K562 (cell line): ENCODE data around the gene CCDC92. TPM values are rescaled to one million over a fixed set of nuclear protein-coding genes. Genes with fewer than 3 reads are reported as not detected.

Source experiments
- ATAC-seq: fragments of 200-7000 bp; cut with Tn5 transposase; 3 replicates; pipeline ENCODE4 v1.9.1; 2020; ENCODE audit warnings: moderate library complexity
- BruUV-seq: library from RNA; stranded (reverse); fragments of 400-500 nt; replicated peaks from 2 replicates; lab custom pipeline; 2021; lab: Mats Ljungman, UMichigan
- CTCF ChIA-PET: fragments of 300-600 bp; formaldehyde crosslinking; extraction: SDS; loops from one replicate; lab custom pipeline; 2021; ENCODE audit warnings: low intra/inter-chr PET ratio; lab: Yijun Ruan, JAX
- POLR2A ChIA-PET: fragments of 300-600, 350-650 bp; sonication (Branson Sonifier 250); formaldehyde crosslinking; extraction: SDS; loops from one replicate; lab custom pipeline; 2021; ENCODE audit warnings: antibody characterized with exemption, inconsistent platforms; lab: Yijun Ruan, JAX
- DNase-seq, 4 experiments: peaks; one replicate each; pipeline versions ENCODE4 v3.0.0 to v3.0.0-alpha.2; 2011 to 2018; ENCODE audit warnings: low spot score in 3 of 4, mixed read lengths in 3 of 4; ENCODE audit errors: extremely low read depth in 1 of 4
- FAIRE-seq: peaks from 2 replicates; lab custom pipeline; 2011; peaks lifted over from hg19 to GRCh38; lab: Jason Lieb, UNC
- H2AFZ ChIP-seq: 2 replicates; pipeline ENCODE4 v1.6.0; 2011; ENCODE audit warnings: low read depth, low read length, control low read depth, inconsistent platforms
- H3K27ac ChIP-seq: fragments of 200-600 bp; 3 replicates; pipeline ENCODE4 v1.8.0; 2011; ENCODE audit warnings: low read depth, mild to moderate bottlenecking, control low read depth, inconsistent platforms, low read length, moderate library complexity, mixed read lengths; ENCODE audit errors: extremely low read depth
- H3K27me3 ChIP-seq, 2 experiments: fragments of 300-600 bp in 1 of 2; 2 replicates in 1 of 2; 3 replicates in 1 of 2; pipeline versions ENCODE4 v1.6.0 to v1.8.0; 2011; ENCODE audit warnings: inconsistent platforms in 2 of 2, low read length in 2 of 2, mild to moderate bottlenecking in 1 of 2, mixed read lengths in 1 of 2, moderate library complexity in 1 of 2; ENCODE audit not compliant: control insufficient read depth in 2 of 2, insufficient read depth in 2 of 2
- H3K36me3 ChIP-seq: fragments of 300-600 bp; 3 replicates; pipeline ENCODE4 v1.8.0; 2011; ENCODE audit warnings: mild to moderate bottlenecking, low read length, inconsistent platforms; ENCODE audit not compliant: control insufficient read depth, insufficient read depth
- H3K4me1 ChIP-seq, 2 experiments: fragments of 200-600 bp in 1 of 2; replicated peaks in 1 of 2; 2 replicates in 1 of 2; 3 replicates in 1 of 2; pipeline versions ENCODE4 v1.5.1 to v1.8.0; 2011; ENCODE audit warnings: inconsistent platforms in 2 of 2, low read length in 2 of 2, mild to moderate bottlenecking in 1 of 2, mixed read lengths in 1 of 2, moderate library complexity in 1 of 2; ENCODE audit not compliant: control insufficient read depth in 2 of 2, insufficient read depth in 2 of 2
- H3K4me2 ChIP-seq: 2 replicates; pipeline ENCODE4 v1.6.1; 2011; ENCODE audit warnings: low read length, control low read depth, inconsistent platforms, mixed read lengths; ENCODE audit not compliant: insufficient read depth
- H3K4me3 ChIP-seq: fragments of 200-600 bp; sonication (generic), shearing (Covaris generic); 2 replicates; pipeline ENCODE4 v1.5.1; 2016; ENCODE audit warnings: control low read depth, inconsistent platforms
- H3K79me2 ChIP-seq: fragments of 200-600 bp; 3 replicates; pipeline ENCODE4 v1.8.0; 2011; ENCODE audit warnings: low read length, inconsistent platforms; ENCODE audit not compliant: control insufficient read depth, insufficient read depth
- H3K9ac ChIP-seq, 2 experiments: 2 replicates each; pipeline versions ENCODE4 v1.6.0 to v1.6.1; 2011; ENCODE audit warnings: low read depth in 2 of 2, low read length in 2 of 2, control low read depth in 1 of 2, inconsistent platforms in 1 of 2, mild to moderate bottlenecking in 1 of 2, mixed read lengths in 1 of 2; ENCODE audit not compliant: insufficient read depth in 1 of 2
- H3K9me1 ChIP-seq: one replicate; pipeline ENCODE4 v1.6.0; 2011; ENCODE audit warnings: inconsistent platforms, mild to moderate bottlenecking, low read length, moderate library complexity; ENCODE audit not compliant: control insufficient read depth, insufficient read depth
- H3K9me3 ChIP-seq: replicated peaks from 2 replicates; pipeline ENCODE4 v1.5.1; 2011; ENCODE audit warnings: low read depth, low read length, inconsistent platforms; ENCODE audit not compliant: control insufficient read depth, insufficient read depth
- H4K20me1 ChIP-seq: replicated peaks from 2 replicates; pipeline ENCODE4 v1.6.1; 2011; ENCODE audit warnings: low read length, inconsistent platforms, mixed read lengths; ENCODE audit not compliant: control insufficient read depth, insufficient read depth
- CEBPG ChIP-seq, 3 experiments: fragments of 200-800 bp in 1 of 3; sonication (Bioruptor generic) in 1 of 3; sonication (generic) in 1 of 3; formaldehyde crosslinking in 1 of 3; IDR thresholded peaks in 2 of 3; conservative IDR thresholded peaks in 1 of 3; 2 replicates each; pipeline versions ENCODE4 v1.6.1 to v1.8.0; 2016 to 2022; ENCODE audit warnings: missing compliant biosample characterization in 2 of 3, missing genetic modification characterization in 2 of 3, mild to moderate bottlenecking in 1 of 3, missing genetic modification reagents in 1 of 3
- ETV1 ChIP-seq: fragments of 450-650 bp; conservative IDR thresholded peaks from 2 replicates; pipeline ENCODE4 v1.6.1; 2016; ENCODE audit warnings: missing genetic modification characterization, control low read depth, low read depth, missing compliant biosample characterization
- HMBOX1 ChIP-seq: sonication (generic); IDR thresholded peaks from 2 replicates; pipeline ENCODE4 v1.6.1; 2016
- TCF3 ChIP-seq: sonication (generic); formaldehyde crosslinking; IDR thresholded peaks from 2 replicates; pipeline ENCODE4 v1.4.0; 2020; ENCODE audit warnings: mild to moderate bottlenecking, missing genetic modification reagents
- ZFP30 ChIP-seq: fragments of 250-450 bp; sonication (Bioruptor Pico); IDR thresholded peaks from 2 replicates; pipeline ENCODE4 v1.8.0; 2022; ENCODE audit warnings: moderate library complexity, mild to moderate bottlenecking, inconsistent platforms, borderline replicate concordance
- ZNF766 ChIP-seq: fragments of 200-800 bp; sonication (Bioruptor generic); conservative IDR thresholded peaks from 2 replicates; pipeline ENCODE4 v1.6.1; 2016; ENCODE audit warnings: missing genetic modification characterization, missing compliant biosample characterization
- WGBS: fragments of 100-300 bp; shearing (Covaris generic); methylation state at CpG from one replicate; pipeline ENCODE4 v1.1.6; 2016; ENCODE audit warnings: low coverage, mixed read lengths; ENCODE audit not compliant: insufficient coverage; ENCODE audit errors: missing lambda C conversion rate; 5-methylcytosine and 5-hydroxymethylcytosine counted together
- in situ Hi-C: fragments of 300-500 bp; cut with MboI; formaldehyde crosslinking; loops from 4 replicates; pipeline ENCODE4 v1.15.0; 2018; ENCODE audit warnings: inconsistent platforms, mixed read lengths
- intact Hi-C: fragments of 100-400 bp; cut with micrococcal nuclease; formaldehyde crosslinking; loops from 2 replicates; pipeline ENCODE4 v1.14.2; 2022
- polyA plus RNA-seq, 8 experiments: library from polyadenylated mRNA; depleted of rRNA in 4 of 8; stranded (reverse) in 5 of 8; unstranded in 3 of 8; fragments of >200 nt; fragmentation: Nextera tagmentation in 2 of 8; fragmentation: Illumina TruSeq in 1 of 8; extraction: Ambion mirVana in 2 of 8; extraction: Trizol in 1 of 8; gene quantifications; 2 replicates each; pipeline versions ENCODE4 v1.2.1 to v1.2.3, GENCODE V29; 2011 to 2014; ENCODE audit warnings: inconsistent platforms in 1 of 8, missing spikeins in 1 of 8
- total RNA-seq, 7 experiments: library from RNA; depleted of rRNA in 6 of 7; stranded (reverse); fragments of >200 nt in 6 of 7; fragmentation: Illumina TruSeq in 2 of 7; extraction: Trizol in 2 of 7; gene quantifications; 2 replicates each; pipeline versions ENCODE4 v1.2.1 to v1.2.3, GENCODE V29; 2011 to 2021; ENCODE audit warnings: low replicate concordance in 1 of 7
- TF ChIP-seq, protein P1 (sequence below): fragments of 250-450 bp; sonication (Bioruptor Pico); IDR thresholded peaks from 2 replicates; pipeline ENCODE4 v1.5.0; 2021
- TF ChIP-seq, protein P2 (sequence below): fragments of 250-450 bp; sonication (Bioruptor Pico); IDR thresholded peaks from 2 replicates; pipeline ENCODE4 v1.4.0; 2020; ENCODE audit warnings: mild to moderate bottlenecking, moderate library complexity

CCDC92 gene
- total and polyA plus RNA-seq, 9 of the 15 experiments (the other 6 are each of a cell fraction or from before 2014, with no cell fraction given) = 0.27 to 5.9 (median 2.1) TPM

- TF ChIP-seq, protein P1, sequence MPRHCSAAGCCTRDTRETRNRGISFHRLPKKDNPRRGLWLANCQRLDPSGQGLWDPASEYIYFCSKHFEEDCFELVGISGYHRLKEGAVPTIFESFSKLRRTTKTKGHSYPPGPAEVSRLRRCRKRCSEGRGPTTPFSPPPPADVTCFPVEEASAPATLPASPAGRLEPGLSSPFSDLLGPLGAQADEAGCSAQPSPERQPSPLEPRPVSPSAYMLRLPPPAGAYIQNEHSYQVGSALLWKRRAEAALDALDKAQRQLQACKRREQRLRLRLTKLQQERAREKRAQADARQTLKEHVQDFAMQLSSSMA = no peak
Measured at GRCh38 chr12:123991372-123991951, 18.8 kb upstream of the CCDC92 start (continued).

- Histone ChIP-seq H3K27ac (0 out of 3 replicates have a peak overlapping the region, but pooled peaks have one; percentile 5), H3K9ac (no peak overlapping the region), H3K4me1 (peaks cover 0 to 29% of the 10 kb centered on the region in 2 experiments; a peak in 4 of 5 replicates), H2AFZ (no peak overlapping the region), H3K9me3 (no peaks in the 10 kb centered on the region), H3K9me1 (no peaks in the 10 kb centered on the region), H3K4me3 (no peak overlapping the region), H3K79me2 (peaks cover 24% of the 10 kb centered on the region; the same call in 2 of the 3 replicates), H3K4me2 (no peak overlapping the region), H3K27me3 (no peaks in the 10 kb centered on the region), H3K36me3 (peaks cover 63% of the 10 kb centered on the region), H4K20me1 (no peaks in the 10 kb centered on the region)
- FAIRE-seq (peak; percentile 48), ATAC-seq (peak; percentile 63), DNase-seq (no peak)
- CTCF ChIA-PET = no interaction called here
- intact Hi-C loops (no loop called here), in situ Hi-C loops (no loop called here)
- POLR2A ChIA-PET = no interaction called here
- WGBS = 72% methylated on average over 4 of the region's 4 CpGs
- no TSS peak for BruUV-seq
- TF ChIP-seq HMBOX1 (peak; percentile 92), CEBPG (CRISPR knock-in tag; IDR thresholded peaks at IDR 0.05) (no peak), CEBPG (tag; conservative IDR thresholded peaks at IDR 0.05 in 1 of 2, IDR thresholded peaks at IDR 0.05 in 1 of 2) (0 out of 4 replicates have a peak, but pooled peaks of 1 of the 2 experiments have one; percentile 7), TCF3 (CRISPR knock-in tag) (peak; percentile 29; the same call in 1 of the 2 replicates), ZFP30 (CRISPR knock-in tag) (no peak), ZNF766 (CRISPR knock-in tag) (0 out of 2 replicates have a peak, but pooled peaks have one; percentile 16), ETV1 (0 out of 2 replicates have a peak, but pooled peaks have one; percentile 19)
- TF ChIP-seq, protein P2, sequence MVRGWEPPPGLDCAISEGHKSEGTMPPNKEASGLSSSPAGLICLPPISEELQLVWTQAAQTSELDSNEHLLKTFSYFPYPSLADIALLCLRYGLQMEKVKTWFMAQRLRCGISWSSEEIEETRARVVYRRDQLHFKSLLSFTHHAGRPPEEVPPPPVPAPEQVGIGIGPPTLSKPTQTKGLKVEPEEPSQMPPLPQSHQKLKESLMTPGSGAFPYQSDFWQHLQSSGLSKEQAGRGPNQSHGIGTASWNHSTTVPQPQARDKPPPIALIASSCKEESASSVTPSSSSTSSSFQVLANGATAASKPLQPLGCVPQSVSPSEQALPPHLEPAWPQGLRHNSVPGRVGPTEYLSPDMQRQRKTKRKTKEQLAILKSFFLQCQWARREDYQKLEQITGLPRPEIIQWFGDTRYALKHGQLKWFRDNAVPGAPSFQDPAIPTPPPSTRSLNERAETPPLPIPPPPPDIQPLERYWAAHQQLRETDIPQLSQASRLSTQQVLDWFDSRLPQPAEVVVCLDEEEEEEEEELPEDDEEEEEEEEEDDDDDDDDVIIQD (CRISPR knock-in tag) = no peak
Measured at GRCh38 chr12:123990511-123990910, 17.9 kb upstream of the CCDC92 start.
